ENCODE results near the gene NR2F1-AS1.

NR2F1-AS1 gene

GRCh38 chr5:93580927-93581445, at the start of gene NR2F1-AS1:
Gene NR2F1-AS1 (minus strand): TSS chr5:93581219.
- Mint-ChIP-seq H3K9me3 (no peaks in the 10 kb centered on the region), H3K4me1 (peaks cover 17% of the 10 kb centered on the region), H3K36me3 (ENCODE audit: insufficient read depth) (peaks cover 4% of the 10 kb centered on the region), H3K27ac (ENCODE audit: low read depth) (peak within 1 kb of the TSS; percentile 7), H3K27me3 (peaks cover 38% of the 10 kb centered on the region), H3K4me3 (no peak within 1 kb of the TSS)
- ATAC-seq (replicated peaks; ENCODE audit: extremely low read depth, poor library complexity, severe bottlenecking) (peak; percentile 24), DNase-seq (ENCODE audit: low spot score in 2 of 2) (no peak)

DNA sequence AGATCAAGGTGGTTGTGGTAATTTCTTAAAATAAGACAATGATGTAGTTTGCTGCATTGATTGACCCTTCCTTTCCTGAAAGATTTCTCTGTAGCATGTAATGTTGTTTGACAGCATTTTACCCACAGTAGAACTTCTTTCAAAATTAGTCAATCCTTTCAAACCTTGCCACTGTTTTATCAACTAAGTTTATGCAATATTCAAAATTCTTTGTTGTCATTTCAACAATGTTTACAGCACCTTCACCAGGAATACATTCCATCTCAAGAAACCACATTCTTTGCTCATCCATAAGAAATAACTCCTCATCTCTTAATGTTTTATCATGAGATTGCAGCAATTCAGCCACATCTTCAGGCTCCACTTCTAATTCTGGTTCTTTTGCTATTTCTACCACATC, 45.8 kb upstream of the NR2F1-AS1 start:
- ATAC-seq (replicated peaks; ENCODE audit: extremely low read depth, poor library complexity, severe bottlenecking), result no peak
- Mint-ChIP-seq H3K27me3 (no peaks in the 10 kb centered on the region), H3K4me1 (peaks cover 18% of the 10 kb centered on the region), H3K9me3 (no peaks in the 10 kb centered on the region), H3K4me3 (no peak overlapping the region), H3K27ac (ENCODE audit: low read depth) (no peak overlapping the region), H3K36me3 (ENCODE audit: insufficient read depth) (peaks cover 6% of the 10 kb centered on the region)
- no peak for DNase-seq (ENCODE audit: low spot score in 2 of 2)

DNA sequence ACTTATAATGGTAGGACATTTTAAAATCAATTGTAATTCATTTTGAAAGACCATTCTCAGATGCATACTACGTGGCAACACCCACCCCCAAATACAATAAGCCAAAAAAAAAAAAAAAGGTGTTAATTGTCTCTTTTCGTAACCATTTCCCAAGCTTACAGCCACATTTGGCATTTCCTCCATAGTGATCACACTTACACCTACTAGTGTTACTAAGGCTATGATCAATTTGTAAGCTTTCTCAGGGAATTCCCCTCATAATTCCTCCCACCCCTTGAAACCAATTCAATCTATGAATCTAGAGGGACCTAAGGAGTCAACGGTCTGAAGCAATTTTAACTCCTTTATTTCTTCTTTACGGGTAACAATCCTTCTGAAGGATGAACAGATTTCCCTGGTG, 42.1 kb upstream of the NR2F1-AS1 start:
- H3K4me1 Mint-ChIP-seq, result peaks cover 32% of the 10 kb centered on the region
- H3K9me3 Mint-ChIP-seq, result no peaks in the 10 kb centered on the region
- H3K27ac Mint-ChIP-seq (ENCODE audit: low read depth), result peak overlapping the region; percentile 68
- ATAC-seq (replicated peaks; ENCODE audit: extremely low read depth, poor library complexity, severe bottlenecking), result no peak
- DNase-seq (ENCODE audit: low spot score in 2 of 2), result no peak
- no peak overlapping the region for H3K4me3 Mint-ChIP-seq
- no peaks in the 10 kb centered on the region for H3K27me3 Mint-ChIP-seq
- peaks cover 16% of the 10 kb centered on the region for H3K36me3 Mint-ChIP-seq (ENCODE audit: insufficient read depth)

- peak in 1 of 2 donors; percentile 59 for DNase-seq (ENCODE audit: low spot score in 2 of 2)
- peak overlapping the region; percentile 68 for H3K27ac Mint-ChIP-seq (ENCODE audit: low read depth)
- peaks cover 32% of the 10 kb centered on the region for H3K4me1 Mint-ChIP-seq
- H3K4me3 Mint-ChIP-seq, result peak overlapping the region; percentile 90
- H3K36me3 Mint-ChIP-seq (ENCODE audit: insufficient read depth), result peaks cover 16% of the 10 kb centered on the region
- no peaks in the 10 kb centered on the region for H3K9me3 Mint-ChIP-seq
- ATAC-seq (replicated peaks; ENCODE audit: extremely low read depth, poor library complexity, severe bottlenecking), result peak; percentile 83
- no peaks in the 10 kb centered on the region for H3K27me3 Mint-ChIP-seq
These were observed 41.3 kb upstream of the NR2F1-AS1 start for GRCh38 chr5:93622240-93622885.

DNA sequence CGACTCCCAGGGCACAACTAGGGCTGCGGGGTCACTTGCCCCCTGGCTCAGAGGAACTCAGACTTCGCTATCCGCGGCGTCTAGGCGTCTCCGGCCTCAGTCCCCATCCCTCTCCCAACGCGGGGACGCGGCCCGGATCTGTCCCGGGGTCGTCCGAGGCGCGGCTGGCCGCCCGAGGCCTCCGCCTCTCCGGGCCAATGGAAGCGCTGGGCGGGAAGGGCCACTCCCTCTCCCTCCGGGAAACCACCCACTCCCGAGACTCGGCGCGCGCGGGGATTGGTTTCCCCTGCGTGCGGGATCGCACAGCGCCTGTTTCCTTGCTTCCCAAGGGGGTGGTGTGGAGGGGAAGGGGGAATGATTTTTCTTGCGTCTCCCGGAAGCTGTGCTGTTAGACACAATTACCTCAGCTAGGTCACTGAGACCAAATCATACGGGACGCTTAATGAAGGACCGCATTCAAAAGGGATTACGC, 40.3 kb upstream of the NR2F1-AS1 start:
- Mint-ChIP-seq H3K4me1 (peaks cover 32% of the 10 kb centered on the region), H3K27me3 (no peaks in the 10 kb centered on the region), H3K4me3 (peak overlapping the region; percentile 90), H3K36me3 (ENCODE audit: insufficient read depth) (peaks cover 16% of the 10 kb centered on the region), H3K27ac (ENCODE audit: low read depth) (peak overlapping the region; percentile 98), H3K9me3 (no peaks in the 10 kb centered on the region)
- no peak for ATAC-seq (replicated peaks; ENCODE audit: extremely low read depth, poor library complexity, severe bottlenecking)
- no peak for DNase-seq (ENCODE audit: low spot score in 2 of 2)

- Mint-ChIP-seq H3K36me3 (ENCODE audit: insufficient read depth) (peaks cover 16% of the 10 kb centered on the region), H3K4me1 (peaks cover 32% of the 10 kb centered on the region), H3K27ac (ENCODE audit: low read depth) (peak overlapping the region; percentile 98), H3K4me3 (peak overlapping the region; percentile 90), H3K9me3 (no peaks in the 10 kb centered on the region), H3K27me3 (no peaks in the 10 kb centered on the region)
- peak; percentile 42 to 57 for DNase-seq (ENCODE audit: low spot score in 2 of 2)
- ATAC-seq (replicated peaks; ENCODE audit: extremely low read depth, poor library complexity, severe bottlenecking), result peak; percentile 54
These were observed 39.7 kb upstream of the NR2F1-AS1 start for GRCh38 chr5:93620487-93621326.

GRCh38 chr5:93616538-93617174, 35.6 kb upstream of the NR2F1-AS1 start:
- no peak overlapping the region for H3K27ac Mint-ChIP-seq (ENCODE audit: low read depth)
- peaks cover 14% of the 10 kb centered on the region for H3K36me3 Mint-ChIP-seq (ENCODE audit: insufficient read depth)
- ATAC-seq (replicated peaks; ENCODE audit: extremely low read depth, poor library complexity, severe bottlenecking) (no peak), DNase-seq (ENCODE audit: low spot score in 2 of 2) (no peak)
- no peak overlapping the region for H3K4me3 Mint-ChIP-seq
- H3K4me1 Mint-ChIP-seq, result peaks cover 25% of the 10 kb centered on the region
- H3K9me3 Mint-ChIP-seq, result no peaks in the 10 kb centered on the region
- no peaks in the 10 kb centered on the region for H3K27me3 Mint-ChIP-seq

- Mint-ChIP-seq H3K36me3 (ENCODE audit: insufficient read depth) (peaks cover 6% of the 10 kb centered on the region), H3K4me1 (peaks cover 17% of the 10 kb centered on the region), H3K27me3 (no peaks in the 10 kb centered on the region), H3K4me3 (no peak overlapping the region), H3K9me3 (no peaks in the 10 kb centered on the region), H3K27ac (ENCODE audit: low read depth) (no peak overlapping the region)
- DNase-seq (ENCODE audit: low spot score in 2 of 2) (no peak), ATAC-seq (replicated peaks; ENCODE audit: extremely low read depth, poor library complexity, severe bottlenecking) (no peak)
These were observed 31.8 kb upstream of the NR2F1-AS1 start for GRCh38 chr5:93612855-93613243.

GRCh38 chr5:93611976-93612854, 31.2 kb upstream of the NR2F1-AS1 start:
- no peak overlapping the region for H3K4me3 Mint-ChIP-seq
- no peak overlapping the region for H3K27ac Mint-ChIP-seq (ENCODE audit: low read depth)
- no peak for ATAC-seq (replicated peaks; ENCODE audit: extremely low read depth, poor library complexity, severe bottlenecking)
- DNase-seq (ENCODE audit: low spot score in 2 of 2), result no peak
- peaks cover 6% of the 10 kb centered on the region for H3K36me3 Mint-ChIP-seq (ENCODE audit: insufficient read depth)
- no peaks in the 10 kb centered on the region for H3K9me3 Mint-ChIP-seq
- H3K4me1 Mint-ChIP-seq, result peaks cover 23% of the 10 kb centered on the region
- H3K27me3 Mint-ChIP-seq, result no peaks in the 10 kb centered on the region

GRCh38 chr5:93611273-93611975, 30.4 kb upstream of the NR2F1-AS1 start:
- no peak for DNase-seq (ENCODE audit: low spot score in 2 of 2)
- Mint-ChIP-seq H3K36me3 (ENCODE audit: insufficient read depth) (peaks cover 6% of the 10 kb centered on the region), H3K4me3 (no peak overlapping the region), H3K4me1 (peaks cover 24% of the 10 kb centered on the region), H3K9me3 (no peaks in the 10 kb centered on the region), H3K27ac (ENCODE audit: low read depth) (no peak overlapping the region), H3K27me3 (no peaks in the 10 kb centered on the region)
- ATAC-seq (replicated peaks; ENCODE audit: extremely low read depth, poor library complexity, severe bottlenecking), result no peak

GRCh38 chr5:93610581-93611272, 29.7 kb upstream of the NR2F1-AS1 start:
- no peaks in the 10 kb centered on the region for H3K9me3 Mint-ChIP-seq
- ATAC-seq (replicated peaks; ENCODE audit: extremely low read depth, poor library complexity, severe bottlenecking) (no peak), DNase-seq (ENCODE audit: low spot score in 2 of 2) (no peak)
- H3K4me3 Mint-ChIP-seq, result no peak overlapping the region
- H3K27ac Mint-ChIP-seq (ENCODE audit: low read depth), result no peak overlapping the region
- peaks cover 24% of the 10 kb centered on the region for H3K4me1 Mint-ChIP-seq
- no peaks in the 10 kb centered on the region for H3K27me3 Mint-ChIP-seq
- H3K36me3 Mint-ChIP-seq (ENCODE audit: insufficient read depth), result peaks cover 6% of the 10 kb centered on the region

Data from central memory CD8-positive, alpha-beta T cell (primary cell).